ENCODE data around the gene QRSL1.

QRSL1 gene

GRCh38 chr6:106714281-106714680 lies 84.9 kb downstream of the QRSL1 start:
- DNase-seq (ENCODE audit: insufficient read length, low spot score) (no peak), FAIRE-seq (no peak)
- no peak for TF ChIP-seq POLR2A (IDR thresholded peaks at IDR 0.05; ENCODE audit: low read depth, low read length)

- FAIRE-seq, result no peak
- TF ChIP-seq POLR2A (IDR thresholded peaks at IDR 0.05; ENCODE audit: low read depth, low read length), result no peak
- no peak for DNase-seq (ENCODE audit: insufficient read length, low spot score)
These were observed 86.5 kb downstream of the QRSL1 start for GRCh38 chr6:106715922-106716321.

GRCh38 chr6:106716966-106717365 lies 87.6 kb downstream of the QRSL1 start:
- no peak for TF ChIP-seq POLR2A (IDR thresholded peaks at IDR 0.05; ENCODE audit: low read depth, low read length)
- DNase-seq (ENCODE audit: insufficient read length, low spot score) (no peak), FAIRE-seq (no peak)
